ENCODE results near the gene B3GALT5.

The B3GALT5 gene

GRCh38 chr21:39647476-39647875 lies 34.7 kb downstream of the B3GALT5 start:
- no peak for TF ChIP-seq REST (IDR thresholded peaks at IDR 0.05; ENCODE audit: insufficient read depth in 1 of 2, low read depth in 2 of 2, low read length in 2 of 2)
- TF ChIP-seq POLR2AphosphoS5 (IDR thresholded peaks at IDR 0.05; ENCODE audit: low read depth, low read length) = no peak
- no peak for TF ChIP-seq FOXP2 (optimal IDR thresholded peaks at IDR 0.05; ENCODE audit: borderline replicate concordance, extremely low read depth, extremely low read length, insufficient read depth)
- TF ChIP-seq SIN3A (IDR thresholded peaks at IDR 0.05; ENCODE audit: borderline replicate concordance, insufficient read depth, low read length) = no peak
- TF ChIP-seq TAF1 (IDR thresholded peaks at IDR 0.05; ENCODE audit: borderline replicate concordance, insufficient read depth, low read length) = no peak

DNA sequence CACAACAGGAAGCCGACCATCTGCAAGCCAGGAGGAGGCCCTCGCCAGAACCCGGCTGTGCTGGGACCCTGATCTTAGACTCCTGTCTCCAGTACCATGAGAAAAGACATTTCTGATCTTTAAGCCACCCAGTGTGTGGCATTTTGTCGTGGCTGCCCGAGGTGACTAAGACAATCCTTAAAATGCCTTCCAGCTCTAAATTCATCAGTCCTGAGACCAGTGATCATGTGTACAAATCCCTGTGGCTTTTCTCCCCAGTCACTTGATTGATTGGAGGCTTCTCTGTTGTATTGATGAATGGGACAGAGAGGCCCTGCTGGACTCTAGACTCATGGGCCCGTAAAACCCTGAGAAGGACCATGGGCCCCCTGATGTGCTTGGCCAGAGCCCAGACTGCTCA lies 36.1 kb downstream of the B3GALT5 start:
- no peak for TF ChIP-seq SIN3A (IDR thresholded peaks at IDR 0.05; ENCODE audit: borderline replicate concordance, insufficient read depth, low read length)
- no peak for TF ChIP-seq REST (IDR thresholded peaks at IDR 0.05; ENCODE audit: insufficient read depth in 1 of 2, low read depth in 2 of 2, low read length in 2 of 2)
- TF ChIP-seq POLR2AphosphoS5 (IDR thresholded peaks at IDR 0.05; ENCODE audit: low read depth, low read length) = no peak
- TF ChIP-seq TAF1 (IDR thresholded peaks at IDR 0.05; ENCODE audit: borderline replicate concordance, insufficient read depth, low read length) = no peak
- TF ChIP-seq FOXP2 (optimal IDR thresholded peaks at IDR 0.05; ENCODE audit: borderline replicate concordance, extremely low read depth, extremely low read length, insufficient read depth) = no peak

DNA sequence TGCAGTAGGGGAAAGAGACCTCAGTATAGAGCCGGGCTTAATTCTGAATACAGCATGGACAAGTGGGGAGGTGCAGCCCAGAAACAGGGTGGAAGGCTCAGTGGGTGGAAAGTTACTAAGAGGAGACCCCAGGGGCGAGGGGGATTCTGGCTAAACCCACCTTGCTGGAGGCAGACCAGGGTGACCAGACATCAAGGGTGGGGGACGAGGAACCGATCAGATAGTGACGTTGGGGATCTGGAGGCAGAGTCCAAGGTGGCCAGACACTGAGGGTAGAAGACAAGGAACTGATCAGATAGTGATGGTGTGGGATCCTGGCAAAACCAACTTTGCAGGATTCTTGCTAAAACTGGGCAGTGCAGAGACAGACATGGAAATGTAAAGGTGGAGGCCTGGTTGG lies 36.8 kb downstream of the B3GALT5 start:
- no peak for TF ChIP-seq FOXP2 (optimal IDR thresholded peaks at IDR 0.05; ENCODE audit: borderline replicate concordance, extremely low read depth, extremely low read length, insufficient read depth)
- TF ChIP-seq SIN3A (IDR thresholded peaks at IDR 0.05; ENCODE audit: borderline replicate concordance, insufficient read depth, low read length) = no peak
- TF ChIP-seq REST (IDR thresholded peaks at IDR 0.05; ENCODE audit: insufficient read depth in 1 of 2, low read depth in 2 of 2, low read length in 2 of 2) = no peak
- no peak for TF ChIP-seq POLR2AphosphoS5 (IDR thresholded peaks at IDR 0.05; ENCODE audit: low read depth, low read length)
- no peak for TF ChIP-seq TAF1 (IDR thresholded peaks at IDR 0.05; ENCODE audit: borderline replicate concordance, insufficient read depth, low read length)

DNA sequence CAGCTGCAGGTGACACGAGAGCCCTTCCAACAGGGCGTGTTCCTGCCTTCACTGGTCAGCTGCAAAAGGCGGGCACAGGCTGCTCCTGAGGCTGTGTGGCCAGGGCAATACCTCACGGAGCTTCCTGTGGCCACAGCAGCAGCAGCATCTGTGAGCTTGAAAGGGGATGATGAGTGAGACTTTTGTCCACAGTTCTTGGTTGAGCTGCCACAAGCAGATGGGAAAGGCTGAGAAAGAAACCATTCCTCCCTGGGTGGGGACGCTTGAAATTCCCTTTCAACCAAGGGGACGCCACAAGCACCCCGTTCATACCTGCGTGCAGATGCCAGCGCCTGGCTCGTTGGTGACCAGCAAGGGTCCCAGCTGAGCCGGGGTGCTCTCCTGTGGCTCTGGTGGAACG lies 37.6 kb downstream of the B3GALT5 start:
- no peak for TF ChIP-seq SIN3A (IDR thresholded peaks at IDR 0.05; ENCODE audit: borderline replicate concordance, insufficient read depth, low read length)
- no peak for TF ChIP-seq REST (IDR thresholded peaks at IDR 0.05; ENCODE audit: insufficient read depth in 1 of 2, low read depth in 2 of 2, low read length in 2 of 2)
- TF ChIP-seq FOXP2 (optimal IDR thresholded peaks at IDR 0.05; ENCODE audit: borderline replicate concordance, extremely low read depth, extremely low read length, insufficient read depth) = no peak
- no peak for TF ChIP-seq POLR2AphosphoS5 (IDR thresholded peaks at IDR 0.05; ENCODE audit: low read depth, low read length)
- TF ChIP-seq TAF1 (IDR thresholded peaks at IDR 0.05; ENCODE audit: borderline replicate concordance, insufficient read depth, low read length) = no peak

DNA sequence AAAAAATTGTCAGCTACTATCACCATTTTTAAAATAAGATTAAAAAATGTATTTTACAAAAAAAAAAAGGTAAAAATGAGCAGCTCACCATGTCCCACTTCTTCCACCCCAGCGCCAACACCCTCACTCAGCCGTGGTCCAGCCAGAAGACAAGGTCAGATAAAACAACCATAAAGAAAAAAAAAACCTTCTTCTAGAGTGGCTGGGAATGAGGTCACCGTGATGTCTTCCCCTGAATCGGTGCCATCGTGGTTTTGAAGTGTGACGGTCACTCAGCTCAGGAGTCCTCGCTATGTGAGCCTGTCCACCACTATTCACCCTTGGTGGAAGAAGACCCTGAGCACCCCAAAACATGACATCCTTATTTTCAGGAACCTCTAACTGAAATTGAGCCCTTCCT lies 38.1 kb downstream of the B3GALT5 start:
- TF ChIP-seq POLR2AphosphoS5 (IDR thresholded peaks at IDR 0.05; ENCODE audit: low read depth, low read length) (no peak), TAF1 (IDR thresholded peaks at IDR 0.05; ENCODE audit: borderline replicate concordance, insufficient read depth, low read length) (no peak), REST (IDR thresholded peaks at IDR 0.05; ENCODE audit: insufficient read depth in 1 of 2, low read depth in 2 of 2, low read length in 2 of 2) (no peak), SIN3A (IDR thresholded peaks at IDR 0.05; ENCODE audit: borderline replicate concordance, insufficient read depth, low read length) (no peak), FOXP2 (optimal IDR thresholded peaks at IDR 0.05; ENCODE audit: borderline replicate concordance, extremely low read depth, extremely low read length, insufficient read depth) (no peak)
